CD4-positive, alpha-beta T cell (primary cell): ENCODE data around the gene TNS3. TPM values are rescaled to one million over a fixed set of nuclear protein-coding genes. Genes with fewer than 3 reads are reported as not detected.

Experiments
- ATAC-seq: fragments of 200-7000 bp; cut with Tn5 transposase; one replicate; pipeline ENCODE4 v1.10.0; 2022; ENCODE audit warnings: mild to moderate bottlenecking; ENCODE audit not compliant: poor library complexity
- CTCF ChIA-PET: fragments of 350-600 bp; sonication (Branson Sonifier 250); formaldehyde crosslinking; loops from one replicate; lab custom pipeline; 2021; ENCODE audit warnings: antibody characterized with exemption, inconsistent platforms; lab: Charles Lee
- POLR2A ChIA-PET: fragments of 350-600 bp; sonication (Branson Sonifier 250); formaldehyde crosslinking; loops from one replicate; lab custom pipeline; 2021; ENCODE audit warnings: antibody characterized with exemption, inconsistent platforms; lab: Charles Lee
- DNase-seq, 14 experiments: peaks; one replicate each; pipeline ENCODE4 v3.0.0-alpha.2; 2013 to 2020; ENCODE audit warnings: mixed read lengths in 2 of 14
- H3K27ac ChIP-seq, 2 donors: one replicate each; pipeline versions ENCODE4 v1.5.1 to v1.7.0; 2013; ENCODE audit warnings: low read length in 2 of 2, low read depth in 1 of 2, mild to moderate bottlenecking in 1 of 2
- H3K27me3 ChIP-seq, 2 experiments: 1 replicate in 1 of 2; 2 replicates in 1 of 2; pipeline versions ENCODE4 v1.6.1 to v1.7.0; 2013; ENCODE audit warnings: low read length in 2 of 2, control low read depth in 1 of 2, mild to moderate bottlenecking in 1 of 2, moderate library complexity in 1 of 2; ENCODE audit not compliant: insufficient read depth in 2 of 2, control insufficient read depth in 1 of 2
- H3K36me3 ChIP-seq: one replicate; pipeline ENCODE4 v1.6.1; 2013; ENCODE audit warnings: low read length, control low read depth; ENCODE audit not compliant: insufficient read depth
- H3K4me1 ChIP-seq: one replicate; pipeline ENCODE4 v1.6.1; 2013; ENCODE audit warnings: low read length, control low read depth; ENCODE audit not compliant: insufficient read depth
- H3K4me3 ChIP-seq: one replicate; pipeline ENCODE4 v1.5.1; 2013; ENCODE audit warnings: mild to moderate bottlenecking, low read length, moderate library complexity
- H3K9me3 ChIP-seq, 2 experiments: 1 replicate in 1 of 2; 2 replicates in 1 of 2; pipeline versions ENCODE4 v1.6.1 to v1.7.0; 2013; ENCODE audit warnings: low read length in 2 of 2, mild to moderate bottlenecking in 2 of 2, control low read depth in 1 of 2, moderate library complexity in 1 of 2; ENCODE audit not compliant: control insufficient read depth in 1 of 2, insufficient read depth in 1 of 2
- H3K27ac Mint-ChIP-seq: one replicate; pipeline ENCODE4 v1.8.0; 2020; ENCODE audit warnings: mixed read lengths
- H3K27me3 Mint-ChIP-seq: one replicate; pipeline ENCODE4 v1.8.0; 2021; ENCODE audit warnings: mixed read lengths
- H3K36me3 Mint-ChIP-seq: one replicate; pipeline ENCODE4 v1.8.0; 2021; ENCODE audit warnings: low read depth, mixed read lengths
- H3K4me1 Mint-ChIP-seq: one replicate; pipeline ENCODE4 v1.8.0; 2021; ENCODE audit warnings: low read depth, mixed read lengths
- H3K4me3 Mint-ChIP-seq: one replicate; pipeline ENCODE4 v1.8.0; 2020; ENCODE audit warnings: mild to moderate bottlenecking, mixed read lengths
- H3K9me3 Mint-ChIP-seq: one replicate; pipeline ENCODE4 v1.8.0; 2020; ENCODE audit warnings: mixed read lengths
- intact Hi-C, 2 experiments: fragments of 100-400 bp; cut with DNase I in 1 of 2; cut with micrococcal nuclease in 1 of 2; formaldehyde crosslinking; loops; one replicate each; pipeline versions ENCODE4 v1.15.1 to v1.9.0; 2023 to 2025; cut with DNase I, micrococcal nuclease
- total RNA-seq, 174 experiments: library from RNA in 2 of 174; stranded (reverse) in 2 of 174; gene quantifications; one replicate each; pipeline ENCODE4 v1.2.3 and lab custom pipeline; 2021 to 2026
- TF ChIP-seq, protein P1 (sequence below): fragments of 200-600 bp; IDR thresholded peaks from one replicate; pipeline ENCODE4 v1.8.0; 2022; ENCODE audit warnings: antibody characterized with exemption, mild to moderate bottlenecking

Gene TNS3
- total RNA-seq, 2 experiments from 2014 or later: 0.16 to 0.47 TPM

DNA sequence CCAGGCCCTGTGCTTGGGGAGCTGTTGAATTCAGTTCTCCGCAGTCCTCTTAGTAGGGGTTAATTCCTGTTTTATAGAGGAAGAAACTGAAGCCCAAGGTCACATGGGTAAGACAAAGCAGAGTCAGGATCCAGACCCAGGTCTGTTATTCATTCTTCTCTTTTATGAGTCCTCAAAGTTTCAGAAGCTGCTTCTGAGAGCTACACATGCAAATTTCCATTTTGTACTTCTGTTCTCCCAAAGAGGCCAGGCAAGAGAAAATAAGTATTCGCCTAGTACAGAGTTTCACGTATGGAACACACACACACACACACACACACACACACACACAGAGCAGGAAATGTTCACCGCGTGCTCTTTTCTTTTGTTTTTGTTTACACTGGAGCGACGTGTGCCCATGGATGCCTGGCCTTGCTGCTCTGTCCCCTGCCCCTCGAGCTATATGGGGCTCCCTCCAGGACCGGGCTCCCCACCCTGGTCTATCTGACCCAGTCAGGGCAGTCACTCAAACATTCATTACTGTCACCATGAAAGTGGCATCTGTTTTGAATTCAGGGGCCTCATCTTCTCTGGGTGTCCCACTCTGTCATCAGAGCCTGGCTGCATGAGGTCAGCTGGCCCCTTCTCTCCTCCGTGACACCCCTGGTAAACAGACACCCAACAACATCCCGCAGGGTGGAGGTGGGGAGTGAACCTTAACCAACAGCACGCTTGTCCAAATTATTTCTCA is 84.4 kb downstream of the TNS3 start:
- DNase-seq (peak in 3 of 14 experiments; percentile 16 to 48 (median 41)), ATAC-seq (no peak)
- Mint-ChIP-seq H3K4me1 (no peaks in the 10 kb centered on the region), H3K27ac (no peak overlapping the region), H3K27me3 (no peaks in the 10 kb centered on the region), H3K4me3 (no peak overlapping the region), H3K36me3 (no peaks in the 10 kb centered on the region), H3K9me3 (no peaks in the 10 kb centered on the region)
- intact Hi-C loops: no loop called here
- H3K4me3 ChIP-seq: no peak overlapping the region
- no peak overlapping the region for H3K27ac ChIP-seq
- H3K4me1 ChIP-seq: peaks cover 2% of the 10 kb centered on the region
- H3K9me3 ChIP-seq: no peaks in the 10 kb centered on the region
- TF ChIP-seq, protein P1, sequence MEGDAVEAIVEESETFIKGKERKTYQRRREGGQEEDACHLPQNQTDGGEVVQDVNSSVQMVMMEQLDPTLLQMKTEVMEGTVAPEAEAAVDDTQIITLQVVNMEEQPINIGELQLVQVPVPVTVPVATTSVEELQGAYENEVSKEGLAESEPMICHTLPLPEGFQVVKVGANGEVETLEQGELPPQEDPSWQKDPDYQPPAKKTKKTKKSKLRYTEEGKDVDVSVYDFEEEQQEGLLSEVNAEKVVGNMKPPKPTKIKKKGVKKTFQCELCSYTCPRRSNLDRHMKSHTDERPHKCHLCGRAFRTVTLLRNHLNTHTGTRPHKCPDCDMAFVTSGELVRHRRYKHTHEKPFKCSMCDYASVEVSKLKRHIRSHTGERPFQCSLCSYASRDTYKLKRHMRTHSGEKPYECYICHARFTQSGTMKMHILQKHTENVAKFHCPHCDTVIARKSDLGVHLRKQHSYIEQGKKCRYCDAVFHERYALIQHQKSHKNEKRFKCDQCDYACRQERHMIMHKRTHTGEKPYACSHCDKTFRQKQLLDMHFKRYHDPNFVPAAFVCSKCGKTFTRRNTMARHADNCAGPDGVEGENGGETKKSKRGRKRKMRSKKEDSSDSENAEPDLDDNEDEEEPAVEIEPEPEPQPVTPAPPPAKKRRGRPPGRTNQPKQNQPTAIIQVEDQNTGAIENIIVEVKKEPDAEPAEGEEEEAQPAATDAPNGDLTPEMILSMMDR: no peak
- H3K36me3 ChIP-seq: no peaks in the 10 kb centered on the region
- ChIA-PET POLR2A (no interaction called here), CTCF (no interaction called here)
- H3K27me3 ChIP-seq: no peaks in the 10 kb centered on the region

GRCh38 chr7:47496666-47497065 is 85.2 kb downstream of the TNS3 start:
- Mint-ChIP-seq H3K27me3 (no peaks in the 10 kb centered on the region), H3K9me3 (no peaks in the 10 kb centered on the region), H3K27ac (no peak overlapping the region), H3K4me1 (no peaks in the 10 kb centered on the region), H3K4me3 (no peak overlapping the region), H3K36me3 (no peaks in the 10 kb centered on the region)
- Histone ChIP-seq H3K27me3 (no peaks in the 10 kb centered on the region), H3K27ac (no peak overlapping the region), H3K9me3 (no peaks in the 10 kb centered on the region), H3K4me3 (no peak overlapping the region), H3K4me1 (peaks cover 2% of the 10 kb centered on the region), H3K36me3 (no peaks in the 10 kb centered on the region)
- TF ChIP-seq, protein P1: no peak
- DNase-seq (no peak), ATAC-seq (no peak)
- intact Hi-C loops: no loop called here
- CTCF ChIA-PET: no interaction called here
- POLR2A ChIA-PET: no interaction called here

GRCh38 chr7:47496056-47496665 is 85.8 kb downstream of the TNS3 start:
- no peak overlapping the region for H3K27ac ChIP-seq
- no peaks in the 10 kb centered on the region for H3K36me3 ChIP-seq
- Mint-ChIP-seq H3K4me1 (no peaks in the 10 kb centered on the region), H3K9me3 (no peaks in the 10 kb centered on the region), H3K27me3 (no peaks in the 10 kb centered on the region), H3K36me3 (no peaks in the 10 kb centered on the region), H3K4me3 (no peak overlapping the region), H3K27ac (no peak overlapping the region)
- H3K4me3 ChIP-seq: no peak overlapping the region
- H3K9me3 ChIP-seq: no peaks in the 10 kb centered on the region
- TF ChIP-seq, protein P1: no peak
- H3K4me1 ChIP-seq: peaks cover 2% of the 10 kb centered on the region
- ATAC-seq: no peak
- intact Hi-C loops: no loop called here
- CTCF ChIA-PET: no interaction called here
- DNase-seq: no peak
- H3K27me3 ChIP-seq: no peaks in the 10 kb centered on the region
- POLR2A ChIA-PET: no interaction called here
